Stomach (tissue), 9 donors: ENCODE results near the gene ANKRD13C. TPM values are rescaled to one million over a fixed set of nuclear protein-coding genes. Genes with fewer than 3 reads are reported as not detected.

ENCODE experiments used
- DNase-seq, 2 donors: peaks; one replicate each; pipeline versions ENCODE4 v3.0.0 to v3.0.0-alpha.2; 2013 to 2019
- H3K27ac ChIP-seq, 5 donors: fragments of 200-600 bp in 4 of 5; sonication (generic) in 4 of 5; one replicate each; pipeline ENCODE4 v1.5.1; 2013 to 2019; ENCODE audit warnings: mild to moderate bottlenecking in 1 of 5, moderate library complexity in 1 of 5
- H3K27me3 ChIP-seq, 3 donors: fragments of 200-600 bp; sonication (generic); one replicate each; pipeline ENCODE4 v1.5.1; 2017 to 2019; ENCODE audit warnings: mixed run types in 1 of 3
- H3K36me3 ChIP-seq, 4 donors: fragments of 200-600 bp; sonication (generic); 1 replicate in 3 of 4; 2 replicates in 1 of 4; pipeline ENCODE4 v1.5.1; 2016 to 2019
- H3K4me1 ChIP-seq, 4 donors: fragments of 200-600 bp; sonication (generic); one replicate each; pipeline ENCODE4 v1.5.1; 2016 to 2019
- H3K4me3 ChIP-seq, 4 donors: fragments of 200-600 bp; sonication (generic) in 3 of 4; one replicate each; pipeline ENCODE4 v1.5.1; 2016 to 2019; ENCODE audit warnings: mild to moderate bottlenecking in 1 of 4
- H3K9me3 ChIP-seq, 4 donors: fragments of 200-600 bp; sonication (generic); one replicate each; pipeline ENCODE4 v1.5.1; 2016 to 2019
- EP300 ChIP-seq: sonication (generic); formaldehyde crosslinking; IDR thresholded peaks from one replicate; pipeline ENCODE4 v1.6.1; 2017; ENCODE audit warnings: antibody characterized with exemption
- POLR2A ChIP-seq, 4 donors: fragments of 450-650 bp; IDR thresholded peaks; one replicate each; pipeline ENCODE4 v1.6.1; 2016; ENCODE audit warnings: antibody characterized with exemption in 4 of 4, control low read depth in 2 of 4, mild to moderate bottlenecking in 1 of 4, moderate library complexity in 1 of 4
- POLR2AphosphoS5 ChIP-seq, 3 donors: sonication (generic); formaldehyde crosslinking; IDR thresholded peaks; one replicate each; pipeline ENCODE4 v1.6.1; 2016; ENCODE audit warnings: antibody characterized with exemption in 3 of 3
- WGBS, 5 donors: extraction: QIAGEN DNeasy Blood & Tissue Kit in 3 of 5; methylation state at CpG; one replicate each; pipeline versions ENCODE4 v1.1.5 to v1.1.7; 2013 to 2018; 5-methylcytosine and 5-hydroxymethylcytosine counted together
- intact Hi-C: fragments of 100-400 bp; cut with DNase I; formaldehyde crosslinking; loops from one replicate; pipeline ENCODE4 v1.15.1; 2023; ENCODE audit warnings: low total_unique reads
- polyA plus RNA-seq, 3 donors: library from polyadenylated mRNA; stranded (reverse); fragments of 200-250 nt; gene quantifications; one replicate each; pipeline ENCODE4 v1.2.3, GENCODE V29; 2013
- total RNA-seq, 5 donors: library from RNA; depleted of rRNA; stranded (reverse); fragments of >200 nt; gene quantifications; one replicate each; pipeline versions ENCODE4 v1.1.0 to v1.2.3, GENCODE V29; 2014 to 2016
- TF ChIP-seq, protein P1 (sequence below), 7 experiments: fragments of 450-650 bp in 4 of 7; fragments of 200-600 bp in 3 of 7; sonication (generic) in 3 of 7; IDR thresholded peaks; one replicate each; pipeline ENCODE4 v1.5.1; 2016 to 2019; ENCODE audit warnings: antibody characterized with exemption in 7 of 7, control low read depth in 2 of 7, mild to moderate bottlenecking in 1 of 7
- donor health status: healthy with polysubstance abuse.
- donor health status: Bipolar disorder and iron deficiency.
- donor health status: healthy.

The ANKRD13C gene
- total and polyA plus RNA-seq, 8 donors, result 6.8 to 135 (median 15.7) TPM

DNA sequence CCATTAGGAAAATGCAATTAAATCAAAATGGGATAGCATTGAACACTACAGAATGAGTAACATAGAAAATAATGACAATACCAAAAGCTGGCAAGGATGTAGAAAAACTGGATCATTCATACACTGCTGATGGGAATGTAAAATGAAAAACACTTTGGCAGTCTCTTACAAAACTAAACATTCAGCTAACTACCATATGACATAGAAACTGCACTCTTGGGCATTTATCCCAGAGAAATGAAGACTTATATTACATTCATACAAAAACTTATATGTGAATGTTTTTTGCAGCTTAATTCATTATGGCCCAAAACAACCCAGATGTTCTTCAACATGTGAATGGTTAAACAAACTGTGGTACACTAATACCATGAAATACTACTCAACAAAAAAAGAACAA, 66.4 kb downstream of the ANKRD13C start:
- TF ChIP-seq, protein P1, sequence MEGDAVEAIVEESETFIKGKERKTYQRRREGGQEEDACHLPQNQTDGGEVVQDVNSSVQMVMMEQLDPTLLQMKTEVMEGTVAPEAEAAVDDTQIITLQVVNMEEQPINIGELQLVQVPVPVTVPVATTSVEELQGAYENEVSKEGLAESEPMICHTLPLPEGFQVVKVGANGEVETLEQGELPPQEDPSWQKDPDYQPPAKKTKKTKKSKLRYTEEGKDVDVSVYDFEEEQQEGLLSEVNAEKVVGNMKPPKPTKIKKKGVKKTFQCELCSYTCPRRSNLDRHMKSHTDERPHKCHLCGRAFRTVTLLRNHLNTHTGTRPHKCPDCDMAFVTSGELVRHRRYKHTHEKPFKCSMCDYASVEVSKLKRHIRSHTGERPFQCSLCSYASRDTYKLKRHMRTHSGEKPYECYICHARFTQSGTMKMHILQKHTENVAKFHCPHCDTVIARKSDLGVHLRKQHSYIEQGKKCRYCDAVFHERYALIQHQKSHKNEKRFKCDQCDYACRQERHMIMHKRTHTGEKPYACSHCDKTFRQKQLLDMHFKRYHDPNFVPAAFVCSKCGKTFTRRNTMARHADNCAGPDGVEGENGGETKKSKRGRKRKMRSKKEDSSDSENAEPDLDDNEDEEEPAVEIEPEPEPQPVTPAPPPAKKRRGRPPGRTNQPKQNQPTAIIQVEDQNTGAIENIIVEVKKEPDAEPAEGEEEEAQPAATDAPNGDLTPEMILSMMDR (IDR thresholded peaks at IDR 0.05), result no peak
- TF ChIP-seq POLR2AphosphoS5 (IDR thresholded peaks at IDR 0.05), result no peak
- TF ChIP-seq EP300, result no peak
- no peak for TF ChIP-seq POLR2A (IDR thresholded peaks at IDR 0.05)
- peaks cover 17 to 65% (median 57%) of the 10 kb centered on the region in 4 donors for H3K36me3 ChIP-seq
- no peaks in the 10 kb centered on the region for H3K9me3 ChIP-seq
- no peak overlapping the region for H3K27ac ChIP-seq
- no peaks in the 10 kb centered on the region for H3K4me1 ChIP-seq
- no peaks in the 10 kb centered on the region for H3K27me3 ChIP-seq
- no peak overlapping the region for H3K4me3 ChIP-seq
- no peak for DNase-seq
- intact Hi-C loops, result no loop called here

DNA sequence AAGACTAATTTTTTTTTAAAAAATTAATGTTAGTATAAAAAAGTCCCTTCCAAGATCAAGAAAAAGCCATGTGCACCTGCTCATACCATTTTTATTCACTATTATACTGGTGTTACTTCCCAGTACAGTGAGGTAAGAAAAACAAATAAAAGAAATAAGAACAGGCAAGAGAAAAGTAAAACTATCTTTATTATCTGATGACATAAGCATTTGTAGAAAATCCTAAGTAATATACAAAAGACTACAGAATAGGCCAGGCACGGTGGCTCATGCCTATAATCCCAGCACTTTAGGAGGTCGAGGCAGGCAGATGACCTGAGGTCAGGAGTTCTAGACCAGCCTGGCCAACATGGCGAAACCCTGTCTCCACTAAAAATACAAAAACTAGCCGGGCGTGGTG, 68.1 kb downstream of the ANKRD13C start:
- Histone ChIP-seq H3K27me3 (no peaks in the 10 kb centered on the region), H3K9me3 (no peaks in the 10 kb centered on the region), H3K4me3 (no peak overlapping the region), H3K36me3 (peaks cover 14 to 60% (median 56%) of the 10 kb centered on the region in 4 donors), H3K27ac (no peak overlapping the region), H3K4me1 (no peaks in the 10 kb centered on the region)
- TF ChIP-seq EP300 (no peak), POLR2AphosphoS5 (IDR thresholded peaks at IDR 0.05) (no peak), POLR2A (IDR thresholded peaks at IDR 0.05) (no peak)
- TF ChIP-seq, protein P1 (IDR thresholded peaks at IDR 0.05), result no peak
- WGBS, 5 donors, result 66 to 96% (median 88%) methylated on average over 5 of the region's 5 CpGs
- DNase-seq, result no peak
- intact Hi-C loops, result no loop called here

DNA sequence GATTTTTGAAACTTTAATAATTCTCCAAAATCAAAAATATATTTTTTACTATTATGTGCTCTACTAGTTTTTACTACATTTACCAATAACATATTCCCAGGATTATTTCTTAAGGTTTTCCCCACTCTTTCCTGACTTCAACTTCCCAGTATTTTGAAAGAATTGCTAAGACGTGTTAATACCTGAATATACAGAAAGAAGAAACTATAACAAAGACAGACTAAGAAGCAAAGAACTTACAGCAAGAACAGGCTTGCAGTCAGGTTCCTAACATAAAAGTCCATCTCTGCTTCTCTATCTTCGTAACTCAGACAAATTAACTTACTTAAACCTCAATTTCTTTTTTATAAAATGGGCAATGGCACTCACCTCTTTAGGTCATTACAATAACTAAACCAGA, 70.2 kb downstream of the ANKRD13C start:
- Histone ChIP-seq H3K36me3 (peaks cover 5 to 49% (median 47%) of the 10 kb centered on the region in 4 donors), H3K27me3 (no peaks in the 10 kb centered on the region), H3K4me3 (no peak overlapping the region), H3K27ac (no peak overlapping the region), H3K9me3 (no peaks in the 10 kb centered on the region), H3K4me1 (no peaks in the 10 kb centered on the region)
- no peak for DNase-seq
- TF ChIP-seq EP300 (no peak), POLR2AphosphoS5 (IDR thresholded peaks at IDR 0.05) (no peak), POLR2A (IDR thresholded peaks at IDR 0.05) (no peak)
- TF ChIP-seq, protein P1 (IDR thresholded peaks at IDR 0.05), result no peak
- intact Hi-C loops, result no loop called here
- WGBS, 5 donors, result 88 to 99% (median 96%) methylated on average over 2 of the region's 2 CpGs

GRCh38 chr1:70278710-70279109, 75.8 kb downstream of the ANKRD13C start:
- no peak for DNase-seq
- Histone ChIP-seq H3K4me3 (no peak overlapping the region), H3K27ac (no peak overlapping the region), H3K9me3 (no peaks in the 10 kb centered on the region), H3K4me1 (no peaks in the 10 kb centered on the region), H3K36me3 (peaks cover 11 to 61% (median 57%) of the 10 kb centered on the region in 4 donors), H3K27me3 (no peaks in the 10 kb centered on the region)
- TF ChIP-seq POLR2A (IDR thresholded peaks at IDR 0.05) (no peak), EP300 (no peak), POLR2AphosphoS5 (IDR thresholded peaks at IDR 0.05) (no peak)
- TF ChIP-seq, protein P1 (IDR thresholded peaks at IDR 0.05), result no peak
- intact Hi-C loops, result no loop called here
- whole genome bisulfite sequencing, 5 donors, result 29 to 68% (median 51%) methylated on average over 1 of the region's 1 CpG
